ENCODE data around the gene DPP10.

DPP10 gene

DNA sequence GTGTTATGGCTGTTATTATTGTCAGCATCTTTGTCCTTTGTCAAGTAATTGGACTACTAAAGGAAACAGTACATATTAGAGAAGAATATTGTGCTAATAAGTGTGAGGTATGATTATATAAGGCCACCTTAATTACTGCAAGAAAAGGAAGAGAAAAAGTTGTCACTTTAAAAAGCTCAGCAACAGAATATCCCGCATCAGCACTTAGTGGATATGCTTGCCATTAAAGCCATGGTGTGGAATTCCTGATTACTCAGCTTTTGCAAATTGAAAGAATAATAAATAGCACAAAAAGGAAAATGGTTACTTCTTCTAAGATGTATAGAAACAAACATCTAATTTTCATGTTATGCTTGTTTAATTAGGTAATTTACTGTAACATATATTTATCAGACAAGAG is 347.5 kb downstream of the DPP10 start:
- no peak for TF ChIP-seq CTCF (IDR thresholded peaks at IDR 0.05; ENCODE audit: insufficient read depth, low read length, missing control alignments)
- POLR2A ChIA-PET = no interaction called here

GRCh38 chr2:114797540-114797939 is 355.1 kb downstream of the DPP10 start:
- no peak for DNase-seq (ENCODE audit: low read depth, low spot score)
- no peak for TF ChIP-seq CTCF (IDR thresholded peaks at IDR 0.05; ENCODE audit: insufficient read depth, low read length, missing control alignments)
- ChIA-PET POLR2A (no interaction called here), CTCF (no interaction called here)
- no peak overlapping the region for H3K4me3 ChIP-seq (ENCODE audit: low read depth, low read length)

More for the DNA sequence above, 347.5 kb downstream of the DPP10 start:
- CTCF ChIA-PET = no interaction called here
- H3K4me3 ChIP-seq (ENCODE audit: low read depth, low read length) = no peak overlapping the region
- DNase-seq (ENCODE audit: low read depth, low spot score) = no peak

GRCh38 chr2:114797942-114798341 is 355.5 kb downstream of the DPP10 start:
- H3K4me3 ChIP-seq (ENCODE audit: low read depth, low read length) = no peak overlapping the region
- ChIA-PET POLR2A (no interaction called here), CTCF (no interaction called here)
- no peak for DNase-seq (ENCODE audit: low read depth, low spot score)
- no peak for TF ChIP-seq CTCF (IDR thresholded peaks at IDR 0.05; ENCODE audit: insufficient read depth, low read length, missing control alignments)

DNA sequence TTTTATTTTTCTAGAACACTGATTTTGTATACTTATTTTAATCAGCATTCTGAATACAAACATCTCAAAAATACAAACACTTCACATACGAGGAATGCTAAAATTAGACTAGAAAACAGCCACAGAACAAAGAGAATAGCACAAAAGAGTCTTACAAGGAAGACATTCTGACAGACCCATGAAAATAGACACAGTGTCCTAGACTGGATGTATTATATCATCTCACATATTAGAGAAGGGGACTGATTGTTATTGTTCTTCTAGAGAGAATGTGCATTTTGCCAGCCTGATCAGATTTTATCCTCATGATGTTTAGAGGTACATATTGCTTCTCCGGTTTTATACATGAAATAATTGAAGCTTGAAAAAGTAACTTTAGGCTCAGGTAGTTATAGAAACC is 357.9 kb downstream of the DPP10 start:
- ChIA-PET POLR2A (no interaction called here), CTCF (no interaction called here)
- DNase-seq (ENCODE audit: low read depth, low spot score) = no peak
- no peak for TF ChIP-seq CTCF (IDR thresholded peaks at IDR 0.05; ENCODE audit: insufficient read depth, low read length, missing control alignments)
- H3K4me3 ChIP-seq (ENCODE audit: low read depth, low read length) = no peak overlapping the region

DNA sequence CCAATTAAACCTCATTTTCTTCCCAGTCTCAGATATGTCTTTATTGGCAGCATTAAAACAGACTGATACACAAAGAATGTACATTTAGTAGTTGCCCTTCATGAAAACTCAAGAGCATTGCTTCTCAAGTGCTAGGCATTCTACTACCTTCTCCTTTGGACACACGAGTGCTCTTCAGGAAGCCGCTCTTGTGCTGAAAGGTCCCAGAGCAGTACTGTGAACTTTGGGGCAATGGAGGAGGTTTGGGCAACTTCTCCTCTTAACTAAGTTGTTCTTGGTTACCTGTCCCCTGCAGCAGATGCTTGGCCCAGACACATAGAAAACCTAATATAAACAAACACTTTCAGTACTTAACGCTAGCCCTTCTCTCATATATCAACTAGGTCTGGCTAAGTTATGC is 362.8 kb downstream of the DPP10 start:
- DNase-seq (ENCODE audit: low read depth, low spot score) = no peak
- CTCF ChIA-PET = no interaction called here
- no peak for TF ChIP-seq CTCF (IDR thresholded peaks at IDR 0.05; ENCODE audit: insufficient read depth, low read length, missing control alignments)
- POLR2A ChIA-PET = no interaction called here
- H3K4me3 ChIP-seq (ENCODE audit: low read depth, low read length) = no peak overlapping the region

- CTCF ChIA-PET = no interaction called here
- POLR2A ChIA-PET = no interaction called here
- no peak for TF ChIP-seq CTCF (IDR thresholded peaks at IDR 0.05; ENCODE audit: insufficient read depth, low read length, missing control alignments)
- DNase-seq (ENCODE audit: low read depth, low spot score) = no peak
- no peak overlapping the region for H3K4me3 ChIP-seq (ENCODE audit: low read depth, low read length)
Observed at GRCh38 chr2:114810092-114810491, 367.7 kb downstream of the DPP10 start.

Data from AG04449 (cell line).